Neural progenitor cell (in vitro differentiated cells): ENCODE data around the gene DENND5B. TPM values are rescaled to one million over a fixed set of nuclear protein-coding genes. Genes with fewer than 3 reads are reported as not detected.
"Not testable (repeated sequence)": the region's sequence is repeated elsewhere in the genome, so short reads cannot be mapped to it uniquely, and the experiment has no call there.

ENCODE experiments used
- DNase-seq: peaks from one replicate; pipeline ENCODE4 v3.0.0-alpha.2; 2016; ENCODE audit warnings: low spot score
- H2AFZ ChIP-seq: fragments of 200-600 bp; sonication (generic); replicated peaks from 2 replicates; pipeline ENCODE4 v1.6.1; 2016; ENCODE audit warnings: antibody characterized with exemption
- H3F3A ChIP-seq: fragments of 200-600 bp; sonication (generic); 2 replicates; pipeline ENCODE4 v1.6.1; 2016; ENCODE audit warnings: antibody characterized with exemption, low read depth
- H3K27ac ChIP-seq: fragments of 200-600 bp; sonication (generic); 2 replicates; pipeline ENCODE4 v1.5.1; 2016; ENCODE audit warnings: mild to moderate bottlenecking
- H3K27me3 ChIP-seq: fragments of 200-600 bp; sonication (generic); 2 replicates; pipeline ENCODE4 v1.6.1; 2016; ENCODE audit warnings: mild to moderate bottlenecking, moderate library complexity
- H3K36me3 ChIP-seq: fragments of 200-600 bp; sonication (generic); 2 replicates; pipeline ENCODE4 v1.5.1; 2016
- H3K4me1 ChIP-seq: fragments of 200-600 bp; sonication (generic); 2 replicates; pipeline ENCODE4 v1.6.1; 2016; ENCODE audit warnings: mixed run types
- H3K4me2 ChIP-seq: fragments of 200-600 bp; sonication (generic); 2 replicates; pipeline ENCODE4 v1.6.1; 2016
- H3K4me3 ChIP-seq: fragments of 200-600 bp; sonication (generic); 2 replicates; pipeline ENCODE4 v1.5.1; 2016
- H3K79me2 ChIP-seq: fragments of 200-600 bp; sonication (generic); 2 replicates; pipeline ENCODE4 v1.6.1; 2016; ENCODE audit warnings: low read depth
- H3K9ac ChIP-seq: fragments of 200-600 bp; sonication (generic); 2 replicates; pipeline ENCODE4 v1.6.1; 2016
- H3K9me3 ChIP-seq: fragments of 200-600 bp; sonication (generic); 2 replicates; pipeline ENCODE4 v1.5.1; 2016; ENCODE audit warnings: low read depth
- H4K20me1 ChIP-seq: fragments of 200-600 bp; sonication (generic); 2 replicates; pipeline ENCODE4 v1.6.1; 2016; ENCODE audit warnings: low read depth
- H3K27ac Mint-ChIP-seq: 3 replicates; pipeline ENCODE4 v1.8.0; 2021; ENCODE audit warnings: mixed read lengths
- H3K27me3 Mint-ChIP-seq: 2 replicates; pipeline ENCODE4 v1.8.0; 2022; ENCODE audit warnings: low read depth, mild to moderate bottlenecking, inconsistent platforms, moderate library complexity, mixed read lengths; ENCODE audit not compliant: insufficient read depth
- H3K36me3 Mint-ChIP-seq: 3 replicates; pipeline ENCODE4 v1.8.0; 2021; ENCODE audit warnings: mixed read lengths
- H3K4me1 Mint-ChIP-seq: 3 replicates; pipeline ENCODE4 v1.8.0; 2021; ENCODE audit warnings: mixed read lengths
- H3K4me3 Mint-ChIP-seq: 3 replicates; pipeline ENCODE4 v1.8.0; 2021; ENCODE audit warnings: mild to moderate bottlenecking, moderate library complexity, mixed read lengths
- H3K9me3 Mint-ChIP-seq: 3 replicates; pipeline ENCODE4 v1.8.0; 2020; ENCODE audit warnings: mixed read lengths
- CTCF ChIP-seq: fragments of 200-600 bp; sonication (generic); IDR thresholded peaks from 2 replicates; pipeline ENCODE4 v1.5.1; 2017; ENCODE audit warnings: antibody characterized with exemption, mild to moderate bottlenecking
- EZH2 ChIP-seq: fragments of 200-600 bp; sonication (generic); IDR thresholded peaks from 2 replicates; pipeline ENCODE4 v1.6.1; 2017; ENCODE audit warnings: antibody characterized with exemption, mild to moderate bottlenecking, moderate library complexity
- EZH2phosphoT487 ChIP-seq: fragments of 200-600 bp; sonication (generic); IDR thresholded peaks from 2 replicates; pipeline ENCODE4 v1.6.1; 2017; ENCODE audit warnings: antibody characterized with exemption
- total RNA-seq: library from RNA; depleted of rRNA; stranded (reverse); fragments of >200 nt; gene quantifications from 2 replicates; pipeline ENCODE4 v1.2.3, GENCODE V29; 2015; ENCODE audit warnings: low replicate concordance

The DENND5B gene
- total RNA-seq, 1 donor from 2014 or later, result 24.2 TPM

- Histone ChIP-seq H3K9me3 (no peaks in the 10 kb centered on the region), H3K27ac (no peak overlapping the region), H3K79me2 (peaks cover 84% of the 10 kb centered on the region), H3K9ac (no peak overlapping the region), H3F3A (peaks cover 19% of the 10 kb centered on the region), H3K36me3 (no peaks in the 10 kb centered on the region), H3K4me2 (no peak overlapping the region), H2AFZ (no peak overlapping the region), H3K4me3 (no peak overlapping the region), H3K4me1 (peaks cover 16% of the 10 kb centered on the region), H3K27me3 (no peaks in the 10 kb centered on the region), H4K20me1 (peaks cover 1% of the 10 kb centered on the region)
- no peak for DNase-seq
- Mint-ChIP-seq H3K4me1 (peaks cover 19% of the 10 kb centered on the region), H3K36me3 (peaks cover 17% of the 10 kb centered on the region), H3K27me3 (no peaks in the 10 kb centered on the region), H3K4me3 (no peak overlapping the region), H3K27ac (no peak overlapping the region), H3K9me3 (peaks cover 6% of the 10 kb centered on the region)
- TF ChIP-seq EZH2phosphoT487 (no peak), CTCF (no peak), EZH2 (no peak)
Measured at GRCh38 chr12:31578632-31579031, 12.3 kb downstream of the DENND5B start.

- no peaks in the 10 kb centered on the region for H3K27me3 Mint-ChIP-seq
- peaks cover 4% of the 10 kb centered on the region for H3K9me3 Mint-ChIP-seq
- Histone ChIP-seq H3K27me3 (no peaks in the 10 kb centered on the region), H3K27ac (peak overlapping the region; percentile 91), H3K4me3 (no peak overlapping the region), H3F3A (peaks cover 41% of the 10 kb centered on the region), H2AFZ (no peak overlapping the region), H3K36me3 (no peaks in the 10 kb centered on the region), H3K9ac (no peak overlapping the region), H4K20me1 (peaks cover 17% of the 10 kb centered on the region), H3K9me3 (no peaks in the 10 kb centered on the region), H3K4me1 (peaks cover 33% of the 10 kb centered on the region), H3K79me2 (peaks cover 84% of the 10 kb centered on the region), H3K4me2 (peak overlapping the region; percentile 24)
- DNase-seq, result peak; percentile 23
- H3K27ac Mint-ChIP-seq, result peak overlapping the region; percentile 93
- no peak overlapping the region for H3K4me3 Mint-ChIP-seq
- peaks cover 13% of the 10 kb centered on the region for H3K36me3 Mint-ChIP-seq
- peaks cover 42% of the 10 kb centered on the region for H3K4me1 Mint-ChIP-seq
- no peak for TF ChIP-seq EZH2
- no peak for TF ChIP-seq CTCF
- TF ChIP-seq EZH2phosphoT487, result no peak
Measured at GRCh38 chr12:31574803-31575575, 15.9 kb downstream of the DENND5B start.

GRCh38 chr12:31574367-31574766 is 16.6 kb downstream of the DENND5B start:
- not testable (repeated sequence) for H3K36me3 ChIP-seq, H3K4me3 ChIP-seq, H3K9ac ChIP-seq, H2AFZ ChIP-seq, DNase-seq, H3K27me3 Mint-ChIP-seq, H3K9me3 ChIP-seq, H3K9me3 Mint-ChIP-seq, H3K27me3 ChIP-seq, H3K4me3 Mint-ChIP-seq
- Mint-ChIP-seq H3K27ac (peak overlapping the region; percentile 93), H3K4me1 (peaks cover 42% of the 10 kb centered on the region), H3K36me3 (peaks cover 13% of the 10 kb centered on the region)
- peaks cover 17% of the 10 kb centered on the region for H4K20me1 ChIP-seq
- peaks cover 87% of the 10 kb centered on the region for H3K79me2 ChIP-seq
- peaks cover 33% of the 10 kb centered on the region for H3K4me1 ChIP-seq
- H3K4me2 ChIP-seq, result peak overlapping the region; percentile 24
- peak overlapping the region; percentile 91 for H3K27ac ChIP-seq
- H3F3A ChIP-seq, result peaks cover 41% of the 10 kb centered on the region
